COLO829 (cell line): ENCODE measurements around the gene ZFYVE27.
A peak's percentile ranks its signal among the peaks of the same experiment; 100 is the strongest.

Experiments
- DNase-seq: peaks from one replicate; pipeline ENCODE4 v3.0.0; 2012; ENCODE audit warnings: low spot score

ZFYVE27 gene

DNA sequence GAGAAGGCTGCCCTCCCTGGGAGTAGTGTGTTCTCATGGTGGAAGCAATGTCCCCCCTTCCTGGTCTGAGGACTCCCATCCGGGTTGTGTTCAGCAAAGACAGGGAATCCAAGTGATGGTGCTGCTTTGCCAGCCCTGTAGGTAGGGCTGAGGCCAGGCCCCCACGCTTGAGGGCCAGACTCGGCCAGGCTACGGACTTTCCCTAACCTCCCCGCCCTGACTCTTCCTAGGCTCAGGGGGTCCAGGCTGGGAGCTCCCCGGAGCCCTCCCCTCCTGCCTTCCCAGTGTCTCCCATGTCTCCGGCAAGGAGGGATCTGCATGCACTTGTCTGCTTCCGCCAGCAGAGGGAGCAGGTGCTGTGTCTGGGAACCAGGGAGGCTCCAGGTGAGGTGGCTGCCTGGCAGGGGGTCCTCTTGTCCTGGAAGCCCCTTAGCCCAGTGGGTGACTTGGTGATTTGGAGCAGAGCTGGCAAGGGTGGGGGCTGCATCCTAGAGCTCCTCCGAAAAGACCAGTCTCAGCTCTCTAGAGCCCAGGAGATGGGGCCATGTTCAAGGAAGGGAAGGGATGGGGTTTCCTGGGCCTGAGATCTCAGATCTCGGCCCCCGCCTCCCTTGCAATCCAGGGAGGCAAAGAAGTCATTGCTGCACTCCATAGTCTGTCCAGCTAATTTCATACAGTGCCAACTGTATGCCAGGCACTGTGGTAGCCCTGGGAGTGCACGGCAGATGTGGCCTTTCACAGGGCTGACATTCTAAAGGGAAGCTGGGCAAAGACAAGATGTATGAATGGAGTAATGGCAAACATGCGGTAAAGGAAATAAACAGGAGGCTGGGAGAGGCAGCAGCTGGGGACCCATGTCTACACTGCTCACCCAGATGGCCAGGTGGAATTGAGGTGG, 55.1 kb downstream of the ZFYVE27 start:
- peak; percentile 26 for DNase-seq

DNA sequence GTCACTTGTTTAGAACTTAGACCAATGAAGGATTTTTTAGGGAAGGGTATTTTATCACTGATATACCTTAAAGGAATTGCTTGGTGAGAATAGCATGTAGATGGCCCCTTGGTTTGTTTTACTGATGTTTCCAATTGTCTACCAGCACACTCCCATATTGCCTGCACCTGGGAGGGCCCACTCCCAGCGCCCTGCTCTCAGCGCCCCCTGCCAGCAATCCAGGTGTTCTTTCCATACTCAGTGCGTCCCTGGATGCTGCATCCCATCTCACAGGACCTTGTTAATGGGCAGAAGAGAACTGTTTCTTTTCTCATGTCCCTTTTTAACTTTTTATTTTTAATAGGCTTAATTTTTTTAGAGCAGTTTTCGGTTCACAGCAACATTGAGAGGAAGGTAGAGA, 59.0 kb downstream of the ZFYVE27 start:
- DNase-seq, result no peak

DNA sequence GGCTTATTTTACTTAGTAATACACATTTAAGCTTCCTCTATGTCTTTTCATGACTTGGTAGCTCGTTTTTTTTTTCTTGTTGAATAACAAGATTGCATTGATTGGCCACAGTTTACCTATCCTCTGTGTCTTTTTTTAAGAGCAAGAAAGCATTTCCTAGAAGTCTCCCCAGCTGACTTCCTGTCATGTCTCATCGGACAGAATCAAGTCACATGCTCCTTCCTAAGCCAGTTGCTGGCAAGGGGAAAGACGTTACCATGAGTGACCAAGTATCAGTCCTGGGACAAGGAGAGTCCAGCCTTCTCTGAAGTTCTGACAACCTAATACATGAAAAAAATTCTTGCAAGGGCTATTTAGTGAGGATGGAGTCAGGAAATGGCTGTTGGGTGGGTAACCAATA, 59.7 kb downstream of the ZFYVE27 start:
- DNase-seq, result peak; percentile 12

DNA sequence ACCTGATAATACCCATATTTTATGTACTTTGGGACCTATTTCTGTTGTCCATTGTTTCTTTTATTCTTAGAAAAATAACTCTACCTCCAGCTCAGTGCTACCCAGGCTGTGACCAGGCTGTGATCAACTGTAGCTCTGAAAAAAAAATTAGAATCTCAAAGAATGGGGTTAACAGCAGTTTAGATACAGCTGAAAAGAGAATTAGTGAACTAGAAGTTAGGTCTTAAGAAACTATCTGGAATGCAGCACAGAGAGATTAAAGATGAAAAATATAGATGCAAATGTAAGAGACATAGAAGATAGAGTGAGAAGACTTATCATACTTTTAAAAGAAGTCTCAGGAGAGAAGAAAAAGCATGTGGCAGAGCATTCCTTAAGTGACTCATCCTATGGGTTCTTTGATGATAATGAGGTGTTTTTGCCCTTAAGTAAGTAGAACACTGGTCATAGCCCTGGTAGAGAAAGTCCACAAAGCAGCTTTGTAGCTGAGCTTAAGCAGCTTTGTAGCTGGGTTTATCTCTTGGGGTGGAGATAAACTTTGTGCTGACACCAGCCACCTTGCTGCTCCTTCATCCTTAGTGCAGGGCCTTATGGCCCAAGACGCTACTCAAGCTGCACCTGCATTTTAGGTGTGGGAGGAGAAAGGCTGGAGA, 62.2 kb downstream of the ZFYVE27 start:
- DNase-seq, result peak; percentile 11

DNA sequence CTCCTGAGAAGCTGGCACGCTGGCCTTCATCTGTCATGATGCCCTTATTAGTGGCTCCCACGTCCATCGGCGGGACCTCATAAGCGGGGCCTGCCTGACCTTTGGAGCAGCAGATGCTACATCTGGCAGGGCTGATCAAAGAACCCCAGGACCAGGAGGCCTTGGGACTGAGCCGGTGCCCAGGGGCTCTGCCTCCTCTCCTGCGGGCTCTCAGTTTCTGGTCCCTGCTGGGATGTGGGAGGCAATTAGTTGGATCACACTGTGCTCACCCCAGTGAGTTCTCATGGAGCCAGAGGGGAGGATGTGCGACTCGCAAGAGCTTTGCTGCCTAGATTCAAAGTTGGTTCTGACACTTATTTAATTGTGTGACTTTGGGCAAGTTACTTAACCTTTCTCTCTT, 63.5 kb downstream of the ZFYVE27 start:
- DNase-seq, result no peak

DNA sequence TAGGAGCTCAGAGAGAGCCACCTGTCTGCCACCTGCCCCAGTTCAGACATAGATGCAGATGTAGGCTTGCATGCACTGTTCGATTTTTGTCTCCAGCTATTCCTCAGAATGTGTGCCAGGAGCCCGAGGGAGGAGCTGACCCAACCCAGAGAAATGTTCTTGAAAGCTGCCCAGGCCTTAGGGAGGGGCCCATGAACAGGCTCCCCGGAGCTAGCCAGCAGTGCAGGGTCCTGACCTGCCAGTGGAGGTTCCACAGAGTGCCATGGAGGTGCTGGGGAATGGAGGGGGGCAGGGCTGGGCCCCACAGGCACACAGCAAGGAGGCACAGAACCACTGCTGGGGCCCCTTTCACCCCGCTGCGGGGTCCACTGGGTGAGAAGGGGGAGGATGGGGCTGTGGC, 64.5 kb downstream of the ZFYVE27 start:
- DNase-seq, result no peak

DNA sequence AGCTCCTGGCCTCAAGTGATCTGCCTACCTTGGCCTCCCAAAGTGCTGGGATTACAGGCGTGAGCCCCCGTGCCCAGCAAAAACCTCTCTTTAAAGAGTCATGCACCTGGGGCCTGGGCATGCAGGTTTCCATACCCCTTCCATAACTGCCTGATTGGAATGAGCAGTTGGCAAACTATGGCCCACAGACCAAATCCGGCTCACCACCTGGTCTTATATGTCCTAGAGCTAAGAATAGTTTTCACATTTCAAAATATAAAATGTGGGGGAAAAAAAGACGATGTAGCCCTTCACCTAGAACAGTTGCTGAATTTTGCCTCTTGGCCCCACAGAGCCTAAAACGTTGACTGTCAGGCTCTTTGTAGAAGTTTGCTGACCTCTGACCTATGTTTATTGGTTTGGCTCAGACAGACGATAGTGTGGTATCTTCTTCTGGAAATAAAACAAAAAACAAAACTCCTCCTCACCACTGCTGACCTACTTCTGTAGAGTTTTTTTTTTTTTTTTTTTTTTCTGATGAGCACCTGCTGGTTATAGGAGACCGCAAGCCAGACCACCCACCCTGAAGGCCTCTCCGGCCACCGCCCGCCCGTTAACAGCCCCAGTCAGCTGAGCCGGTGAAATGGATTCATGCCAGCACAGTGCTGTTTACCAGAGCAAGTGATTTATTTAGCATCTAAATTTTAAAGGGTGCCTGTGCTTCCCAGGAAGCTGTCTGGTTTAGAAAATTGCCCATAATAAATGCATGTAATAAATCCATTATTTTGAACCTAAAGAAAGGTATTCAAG, 68.4 kb downstream of the ZFYVE27 start:
- DNase-seq, result no peak

DNA sequence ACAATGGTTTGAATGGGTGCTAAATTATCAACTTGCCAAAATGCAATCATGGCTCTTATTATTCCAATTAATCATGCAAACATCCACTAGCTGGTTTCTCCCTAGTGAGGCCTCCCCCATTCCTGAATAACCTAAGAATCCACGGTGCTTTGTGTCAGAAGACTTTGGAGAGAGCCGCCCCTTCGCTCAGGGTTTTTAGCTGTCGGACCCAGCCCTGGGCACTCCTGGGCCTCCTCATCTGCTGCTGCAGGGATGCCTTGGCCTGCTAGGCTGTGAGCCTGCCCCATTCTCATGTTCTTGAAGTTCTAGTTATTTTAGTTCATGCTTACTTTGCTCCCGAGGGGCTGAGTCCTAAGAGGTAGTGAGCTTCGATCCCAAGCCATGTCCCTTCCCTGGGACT, 69.0 kb downstream of the ZFYVE27 start:
- DNase-seq, result no peak

DNA sequence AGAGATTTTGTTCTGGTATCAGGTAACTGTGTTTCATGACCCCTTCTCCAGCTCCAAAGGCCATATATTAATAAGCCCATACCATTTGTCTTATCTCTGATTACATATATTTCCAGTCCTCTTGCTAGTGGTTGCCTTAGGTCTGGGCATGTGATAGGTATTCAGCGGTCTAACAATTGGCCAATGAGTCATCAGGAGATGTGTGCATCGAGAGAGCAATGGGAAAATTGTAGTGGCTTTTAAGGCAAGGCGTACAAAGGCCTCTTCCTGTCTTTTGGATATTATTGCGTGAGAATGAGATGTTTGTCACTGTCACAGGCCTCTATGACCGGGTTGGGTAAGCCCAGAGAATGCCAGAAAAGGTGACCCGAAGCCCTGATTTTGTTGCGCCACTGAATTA, 73.5 kb downstream of the ZFYVE27 start:
- no peak for DNase-seq
